NCI-H524 (cell line): ENCODE results near the gene ACP4.
"Not testable (repeated sequence)": the region's sequence is repeated elsewhere in the genome, so short reads cannot be mapped to it uniquely, and the experiment has no call there.

ENCODE experiments used
- DNase-seq, 2 experiments: peaks; one replicate each; lab custom pipeline; 2025; lab: John Stamatoyannopoulos, UW

ACP4 gene

GRCh38 chr19:50797429-50797780 lies 7.2 kb downstream of the ACP4 start:
- DNase-seq: no peak

- no peak for DNase-seq
Measured at GRCh38 chr19:50797781-50798658, 7.8 kb downstream of the ACP4 start.

GRCh38 chr19:50798659-50799546 lies 8.7 kb downstream of the ACP4 start:
- DNase-seq: no peak

- DNase-seq: no peak
Measured at GRCh38 chr19:50799547-50799851, 9.3 kb downstream of the ACP4 start.

GRCh38 chr19:50801107-50801506 lies 10.9 kb downstream of the ACP4 start:
- DNase-seq: no peak

- DNase-seq: peak in 1 of 2 experiments; percentile 56
Measured at GRCh38 chr19:50803633-50804419, 13.6 kb downstream of the ACP4 start.

GRCh38 chr19:50804420-50805272 lies 14.4 kb downstream of the ACP4 start:
- peak; percentile 98 to 99 for DNase-seq

- no peak for DNase-seq
Measured at GRCh38 chr19:50808856-50809255, 18.6 kb downstream of the ACP4 start.

GRCh38 chr19:50811622-50812238 lies 21.5 kb downstream of the ACP4 start:
- not testable (repeated sequence) for DNase-seq

GRCh38 chr19:50812474-50812873 lies 22.3 kb downstream of the ACP4 start:
- no peak for DNase-seq

GRCh38 chr19:50814883-50815282 lies 24.7 kb downstream of the ACP4 start:
- no peak for DNase-seq

GRCh38 chr19:50815439-50815838 lies 25.2 kb downstream of the ACP4 start:
- DNase-seq: no peak

GRCh38 chr19:50817941-50818858 lies 28.0 kb downstream of the ACP4 start:
- no peak for DNase-seq

- DNase-seq: no peak
Measured at GRCh38 chr19:50818859-50819472, 28.8 kb downstream of the ACP4 start.

GRCh38 chr19:50819636-50820035 lies 29.4 kb downstream of the ACP4 start:
- DNase-seq: no peak

GRCh38 chr19:50820086-50820485 lies 29.9 kb downstream of the ACP4 start:
- DNase-seq: no peak

- DNase-seq: no peak
Measured at GRCh38 chr19:50820549-50821247, 30.5 kb downstream of the ACP4 start.

- no peak for DNase-seq
Measured at GRCh38 chr19:50821248-50821612, 31.0 kb downstream of the ACP4 start.

GRCh38 chr19:50821622-50822021 lies 31.4 kb downstream of the ACP4 start:
- no peak for DNase-seq
